ENCODE results near the gene IMMP1L.

The IMMP1L gene

GRCh38 chr11:31464436-31464835 lies 45.0 kb downstream of the IMMP1L start:
- no peak for DNase-seq

DNA sequence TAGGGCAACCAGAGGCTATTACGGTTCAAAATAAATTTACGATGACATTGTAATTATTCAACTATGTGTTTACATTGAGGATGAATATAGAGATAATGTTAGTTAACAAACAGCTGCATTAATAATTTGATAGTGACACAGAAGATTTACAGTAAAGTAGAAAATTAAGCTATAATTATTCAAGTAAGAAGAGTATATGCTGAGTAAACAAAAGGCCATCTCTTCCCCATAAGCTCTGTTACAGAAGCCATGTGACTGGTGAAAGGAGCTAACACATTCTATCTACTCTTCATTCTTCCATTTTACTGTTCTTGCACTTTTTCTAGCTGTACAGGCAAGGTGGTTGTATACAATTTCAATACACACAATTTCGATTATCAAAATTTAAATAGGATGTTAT lies 54.2 kb downstream of the IMMP1L start:
- DNase-seq: no peak

DNA sequence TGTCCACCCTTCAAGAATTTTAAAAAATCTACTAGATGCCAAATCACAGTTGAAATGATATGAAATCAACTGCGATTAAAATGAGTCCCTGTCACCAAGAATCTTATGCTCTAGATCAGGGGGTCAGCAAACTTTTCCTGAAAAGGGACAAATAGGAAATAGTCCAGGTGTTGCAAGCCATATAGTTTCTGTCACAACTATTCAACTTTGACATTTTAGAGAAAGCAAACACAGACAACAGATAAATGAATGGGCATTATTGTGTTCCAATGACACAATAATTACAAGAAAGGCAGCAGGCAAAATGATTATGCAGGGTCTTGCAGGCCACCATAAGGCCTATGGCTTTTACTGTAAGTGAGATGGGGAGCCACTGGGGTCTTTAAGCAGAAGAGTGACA lies 58.6 kb downstream of the IMMP1L start:
- no peak for DNase-seq

- DNase-seq: no peak
Observed at GRCh38 chr11:31449040-31449439, 60.4 kb downstream of the IMMP1L start.

DNA sequence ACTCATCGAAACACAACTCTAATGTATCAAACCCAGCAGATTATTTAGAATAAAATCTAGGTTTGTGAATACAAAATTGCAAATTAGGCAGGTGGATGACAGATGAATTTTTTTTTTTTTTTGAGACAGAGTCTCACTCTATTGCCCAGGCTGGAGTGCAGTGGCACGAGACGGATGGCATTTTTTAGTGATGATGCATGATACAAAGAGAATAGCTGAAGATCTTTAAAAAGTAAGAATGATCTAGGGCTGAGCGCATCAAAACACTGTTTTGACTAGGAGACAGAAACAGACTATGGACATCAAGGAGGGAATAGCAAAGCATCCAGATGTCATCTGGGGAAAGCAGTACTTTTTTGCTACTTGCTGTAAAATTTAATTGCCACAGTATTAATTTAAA lies 63.8 kb downstream of the IMMP1L start:
- DNase-seq: no peak

- DNase-seq: no peak
Observed at GRCh38 chr11:31443802-31444201, 65.6 kb downstream of the IMMP1L start.

- no peak for DNase-seq
Observed at GRCh38 chr11:31442086-31442485, 67.3 kb downstream of the IMMP1L start.

DNA sequence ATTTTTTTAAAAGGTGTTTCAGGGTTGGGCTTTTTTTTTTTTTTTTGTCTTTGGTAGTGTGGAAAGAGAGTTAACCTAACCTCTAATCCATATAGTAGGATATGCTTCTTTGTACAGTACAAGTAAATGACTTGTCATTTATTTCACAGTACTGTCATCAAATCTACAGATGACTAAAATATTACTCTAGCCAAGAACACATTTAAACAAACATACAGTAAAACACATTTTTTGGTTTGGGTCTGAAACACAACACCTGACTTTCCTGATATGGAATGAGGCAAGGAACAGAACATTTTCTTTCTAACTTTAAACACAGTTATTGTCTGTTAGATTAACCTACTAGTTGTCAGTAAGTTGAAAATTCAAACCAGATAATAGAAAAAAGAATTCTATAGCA lies 68.1 kb downstream of the IMMP1L start:
- DNase-seq: no peak

DNA sequence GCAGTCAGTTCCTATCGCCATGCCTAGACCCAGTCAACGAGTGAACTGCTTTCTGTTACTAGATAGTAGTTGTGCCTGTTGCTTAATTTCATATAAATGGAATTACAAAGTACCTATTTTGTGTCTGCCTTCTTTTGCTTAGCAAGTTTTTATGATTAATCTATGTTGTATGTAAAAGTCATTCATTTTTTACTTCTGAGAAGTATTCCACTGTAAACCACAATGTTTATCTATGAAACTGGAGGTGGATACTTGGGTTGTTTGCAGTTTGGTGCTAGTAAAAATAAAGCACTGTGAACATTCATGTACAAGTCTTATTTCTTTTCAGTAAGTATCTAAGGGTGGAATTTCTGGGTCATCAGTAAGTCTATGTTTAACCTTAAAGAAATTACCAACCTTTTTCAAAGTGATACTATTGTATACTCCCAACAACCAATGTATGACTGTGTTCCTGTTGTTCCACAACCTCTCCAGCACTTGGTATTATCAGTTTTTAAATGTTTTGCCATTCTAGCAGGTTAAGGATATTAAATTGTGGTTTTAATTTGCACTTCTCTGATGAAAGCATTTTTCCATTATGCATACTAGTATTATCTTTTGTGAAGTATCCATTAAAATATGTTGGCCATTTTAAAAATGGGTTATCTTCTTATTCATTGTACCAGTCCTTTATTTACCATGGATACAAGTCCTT lies 71.5 kb downstream of the IMMP1L start:
- no peak for DNase-seq

DNA sequence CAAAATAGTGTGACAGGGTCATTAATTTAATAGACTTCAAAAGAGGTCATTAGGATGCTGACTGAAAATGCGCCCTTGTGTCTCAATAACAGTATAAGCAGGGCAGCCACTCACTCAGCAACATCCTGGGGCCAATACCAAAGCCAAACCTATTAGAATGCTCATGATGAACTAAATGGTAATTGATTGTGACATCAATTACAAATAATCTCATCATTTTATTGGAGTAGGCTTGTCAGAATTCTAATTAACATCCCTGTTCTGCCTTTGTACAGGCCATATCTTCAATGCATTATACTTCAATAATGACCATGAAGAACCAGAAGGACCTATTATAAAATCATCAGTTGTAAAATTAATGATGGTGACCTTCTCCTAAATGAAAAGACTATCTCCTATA lies 75.6 kb downstream of the IMMP1L start:
- DNase-seq: no peak

DNA sequence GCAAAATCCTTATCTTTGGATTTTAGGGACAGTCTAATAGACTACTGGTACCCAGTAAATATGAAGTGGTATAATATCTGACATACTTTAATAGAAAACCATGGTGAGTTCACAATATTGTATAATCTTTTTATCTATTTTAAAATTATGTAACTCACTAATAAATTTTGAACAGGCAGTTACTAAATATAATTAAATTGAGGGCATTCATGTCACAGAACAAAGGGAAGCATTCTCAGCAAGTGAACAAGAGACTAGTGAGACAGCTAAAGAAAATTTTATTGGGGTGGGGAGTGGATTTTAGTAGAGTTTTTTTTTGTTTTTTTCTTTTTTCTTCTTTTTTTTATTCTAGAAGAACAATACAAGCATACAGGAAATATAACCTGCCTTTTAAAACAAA lies 84.8 kb downstream of the IMMP1L start:
- no peak for DNase-seq

DNA sequence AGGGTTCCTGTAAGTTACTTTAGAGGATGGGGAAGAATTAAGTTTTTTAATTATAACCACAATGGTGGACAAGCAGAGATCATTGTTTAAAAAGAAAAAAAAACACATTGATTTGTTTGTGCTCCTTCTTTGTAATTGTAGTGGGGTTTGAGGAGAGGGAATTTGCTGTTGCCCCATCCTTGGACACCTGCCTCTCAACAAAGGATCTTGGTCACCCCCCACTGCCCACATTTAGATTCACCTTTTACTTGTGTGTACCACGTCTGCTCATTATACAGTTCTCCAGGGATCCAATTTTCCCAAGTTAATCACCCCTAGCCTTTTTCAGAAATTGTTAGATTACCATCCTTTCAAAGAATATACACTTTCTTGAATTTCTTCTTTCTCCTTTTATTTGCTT lies 86.7 kb downstream of the IMMP1L start:
- no peak for DNase-seq

- DNase-seq: no peak
Observed at GRCh38 chr11:31421820-31422219, 87.6 kb downstream of the IMMP1L start.

GRCh38 chr11:31419669-31420068 lies 89.8 kb downstream of the IMMP1L start:
- DNase-seq: no peak

DNA sequence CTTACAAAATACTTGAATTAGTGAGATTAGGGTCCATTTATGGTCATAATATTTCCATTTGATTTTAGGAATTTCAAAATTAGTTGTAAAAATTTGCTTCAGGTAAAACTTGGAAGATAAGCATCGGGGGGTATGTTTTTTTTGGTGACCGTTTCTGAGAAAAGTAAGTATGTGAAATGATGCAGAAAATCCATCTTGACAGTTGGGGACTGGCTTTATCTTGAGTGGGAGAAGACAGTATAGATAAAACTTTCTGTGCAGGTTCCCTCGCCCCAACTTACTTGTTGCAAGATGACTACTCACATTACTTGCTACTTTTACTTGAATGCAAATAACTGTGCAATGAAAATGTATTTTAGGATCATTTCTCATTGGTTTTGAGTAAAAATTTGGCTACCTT lies 90.3 kb downstream of the IMMP1L start:
- no peak for DNase-seq

GRCh38 chr11:31417816-31418215 lies 91.6 kb downstream of the IMMP1L start:
- no peak for DNase-seq

DNA sequence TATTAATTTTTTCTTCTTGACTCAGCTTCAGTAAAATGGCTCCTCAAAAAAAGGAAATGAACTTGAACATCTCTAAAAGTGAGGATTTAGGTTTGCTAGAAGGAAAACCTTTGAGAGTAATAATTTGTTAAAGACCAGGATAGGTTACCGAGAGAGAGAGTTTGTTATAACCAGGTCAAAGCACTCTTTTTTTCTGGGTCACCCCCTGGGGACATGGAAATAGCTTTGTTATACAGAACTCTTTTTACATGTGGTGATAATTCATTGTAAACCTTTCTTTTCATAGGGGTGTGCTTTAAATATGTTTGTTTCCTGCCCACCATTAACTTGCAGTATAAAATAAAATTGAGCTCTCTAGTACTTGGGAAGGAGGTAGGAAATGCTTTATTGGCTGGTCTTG lies 92.1 kb downstream of the IMMP1L start:
- no peak for DNase-seq

DNA sequence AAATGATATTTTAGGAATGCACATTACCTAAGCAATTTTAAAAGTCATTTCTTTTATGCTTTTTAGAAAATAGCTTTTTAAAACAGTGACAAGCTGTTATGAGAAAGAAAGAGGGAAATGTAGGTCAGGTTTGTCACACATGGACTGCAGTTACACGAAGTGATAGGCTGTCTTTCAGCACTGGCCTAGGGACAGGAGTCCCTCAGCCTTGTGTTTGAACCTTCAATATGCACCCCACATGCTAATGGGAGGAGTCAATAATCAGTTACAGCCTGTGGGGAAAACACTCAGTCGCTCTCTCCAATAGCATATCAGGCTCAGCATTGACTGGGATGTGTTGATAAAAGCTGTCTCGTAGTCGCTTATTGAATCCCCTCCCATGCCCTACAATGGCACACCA lies 94.0 kb downstream of the IMMP1L start:
- DNase-seq: no peak

DNA sequence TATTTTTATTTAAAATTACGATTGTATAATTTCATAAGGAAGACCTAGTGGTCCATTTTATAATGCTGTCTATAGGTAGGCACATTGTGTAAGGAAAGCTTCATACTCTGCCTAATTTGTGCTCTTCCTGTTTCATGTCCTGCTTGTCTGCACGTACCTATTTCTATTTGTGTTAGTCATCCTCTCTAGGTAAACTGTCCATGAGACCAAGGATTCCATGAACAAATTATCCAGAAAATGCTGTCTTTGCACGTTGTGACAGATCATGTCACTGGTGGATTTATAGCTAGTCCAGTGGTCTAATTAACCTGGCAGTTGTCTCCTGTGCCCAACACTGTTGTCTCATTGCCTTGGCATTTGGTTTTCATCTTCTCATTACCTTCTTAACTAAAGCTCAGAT lies 95.1 kb downstream of the IMMP1L start:
- no peak for DNase-seq

- no peak for DNase-seq
Observed at GRCh38 chr11:31412946-31413345, 96.5 kb downstream of the IMMP1L start.

GRCh38 chr11:31408201-31408600 lies 101.2 kb downstream of the IMMP1L start:
- DNase-seq: no peak

DNA sequence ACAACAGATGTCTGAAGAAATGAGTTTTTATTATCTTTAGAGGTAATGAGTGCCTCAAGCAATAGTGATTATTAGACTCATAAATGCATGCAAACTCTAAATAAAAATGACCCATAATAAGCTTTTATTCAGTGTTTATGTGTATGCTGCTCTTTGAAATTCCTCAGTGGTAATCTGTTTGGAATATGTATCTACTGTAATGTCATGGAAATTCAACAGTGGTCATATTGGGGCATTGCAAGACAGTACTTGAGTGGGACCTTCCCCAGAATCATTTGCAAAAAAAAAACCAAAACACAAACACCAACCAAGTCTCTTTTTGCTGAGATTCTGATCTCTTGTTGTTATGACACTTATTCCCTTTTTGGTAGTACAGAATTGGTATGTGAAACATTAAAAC lies 104.8 kb downstream of the IMMP1L start:
- no peak for DNase-seq

GRCh38 chr11:31397239-31397834 lies 112.1 kb downstream of the IMMP1L start:
- DNase-seq: no peak

DNA sequence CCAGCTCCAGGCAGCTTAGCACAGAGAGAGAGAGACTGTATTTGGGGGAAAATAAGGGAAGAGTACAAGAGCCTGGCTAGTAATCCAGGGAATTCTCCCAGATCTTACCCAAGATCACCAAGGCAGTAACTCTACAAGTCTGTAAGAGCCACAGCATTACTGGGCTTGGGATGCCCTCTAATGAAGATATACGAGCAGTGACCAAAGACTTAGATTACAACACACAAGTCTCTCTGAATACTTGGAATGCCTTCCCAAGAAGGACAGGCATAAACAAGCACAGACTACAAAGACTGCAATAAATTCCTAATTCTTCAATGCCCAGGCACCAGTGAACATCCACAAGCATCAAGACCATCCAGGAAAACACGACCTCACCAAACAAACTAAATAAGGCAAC lies 122.0 kb downstream of the IMMP1L start:
- DNase-seq: no peak

- no peak for DNase-seq
Observed at GRCh38 chr11:31383116-31383515, 126.3 kb downstream of the IMMP1L start.
